GM20000 (cell line): Measurements from ENCODE around the gene KIF21B.

Experiments used
- DNase-seq: peaks from one replicate; pipeline ENCODE4 v3.0.0; 2012; ENCODE audit warnings: low spot score
- CTCF ChIP-seq: IDR thresholded peaks from 2 replicates; pipeline ENCODE4 v1.5.1; 2012; ENCODE audit warnings: mild to moderate bottlenecking, control low read depth; ENCODE audit errors: extremely low read depth, missing control alignments

Gene KIF21B

GRCh38 chr1:201064806-201065205 is 41.3 kb upstream of the KIF21B start:
- no peak for DNase-seq
- TF ChIP-seq CTCF, result no peak

- no peak for DNase-seq
- no peak for TF ChIP-seq CTCF
These were observed 39.6 kb upstream of the KIF21B start for GRCh38 chr1:201063145-201063544.

GRCh38 chr1:201062511-201063091 is 39.1 kb upstream of the KIF21B start:
- DNase-seq, result no peak
- no peak for TF ChIP-seq CTCF

- DNase-seq, result no peak
- no peak for TF ChIP-seq CTCF
These were observed 38.4 kb upstream of the KIF21B start for GRCh38 chr1:201061886-201062285.

GRCh38 chr1:201061049-201061448 is 37.5 kb upstream of the KIF21B start:
- no peak for TF ChIP-seq CTCF
- DNase-seq, result no peak

- DNase-seq, result no peak
- TF ChIP-seq CTCF, result no peak
These were observed 37.1 kb upstream of the KIF21B start for GRCh38 chr1:201060586-201060985.

- no peak for TF ChIP-seq CTCF
- DNase-seq, result no peak
These were observed 36.5 kb upstream of the KIF21B start for GRCh38 chr1:201059871-201060555.
